Measurements from ENCODE around the gene INTU. TPM values are rescaled to one million over a fixed set of nuclear protein-coding genes. Genes with fewer than 3 reads are reported as not detected.
"Not testable (repeated sequence)": the region's sequence is repeated elsewhere in the genome, so short reads cannot be mapped to it uniquely, and the experiment has no call there.

Gene INTU
- total and polyA plus RNA-seq, 12 donors: 2.5 to 12.5 (median 5.0) TPM

GRCh38 chr4:127641524-127641923 lies 8.8 kb downstream of the INTU start:
- no peaks in the 10 kb centered on the region for H3K9me3 ChIP-seq (replicated peaks in 1 of 3)
- intact Hi-C loops (cut with DNase I): no loop called here
- TF ChIP-seq CTCF (IDR thresholded peaks at IDR 0.05): no peak
- TF ChIP-seq POLR2A (IDR thresholded peaks at IDR 0.05): no peak
- peak in 2 of 7 donors; percentile 8 to 12 for DNase-seq
- WGBS, 4 donors: 69 to 79% (median 72%) methylated on average over 4 of the region's 4 CpGs
- H3K4me3 ChIP-seq: no peak overlapping the region
- H3K27me3 ChIP-seq: no peaks in the 10 kb centered on the region
- peaks cover 0 to 6% of the 10 kb centered on the region in 2 donors for H3K4me1 ChIP-seq (replicated peaks in 1 of 2)
- H3K36me3 ChIP-seq (replicated peaks in 1 of 2): no peaks in the 10 kb centered on the region
- no peak overlapping the region for H3K27ac ChIP-seq

DNA sequence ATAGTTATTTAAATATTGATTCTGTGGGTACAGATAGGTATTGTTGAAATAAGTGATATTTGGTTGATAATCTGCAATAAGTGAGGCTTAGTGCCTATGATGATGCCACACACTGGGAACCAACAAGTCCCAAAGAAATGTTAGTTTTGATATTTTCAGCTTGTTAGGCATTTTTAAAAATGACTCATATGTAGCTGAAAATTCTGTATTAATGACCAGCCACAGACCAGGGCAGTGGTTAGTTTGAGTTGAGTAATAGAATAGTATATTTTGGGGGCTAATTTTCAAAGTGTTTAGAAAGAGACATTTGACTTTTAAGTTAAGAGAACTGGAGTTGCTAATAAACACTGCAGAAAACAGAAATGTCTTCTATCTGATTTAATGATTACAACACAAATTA lies 9.4 kb downstream of the INTU start:
- no peak overlapping the region for H3K4me3 ChIP-seq
- no peak for DNase-seq
- H3K36me3 ChIP-seq (replicated peaks in 1 of 2): no peaks in the 10 kb centered on the region
- H3K4me1 ChIP-seq (replicated peaks in 1 of 2): peaks cover 0 to 6% of the 10 kb centered on the region in 2 donors
- no peak overlapping the region for H3K27ac ChIP-seq
- no peaks in the 10 kb centered on the region for H3K27me3 ChIP-seq
- H3K9me3 ChIP-seq (replicated peaks in 1 of 3): no peaks in the 10 kb centered on the region
- intact Hi-C loops (cut with DNase I): no loop called here
- no peak for TF ChIP-seq POLR2A (IDR thresholded peaks at IDR 0.05)
- no peak for TF ChIP-seq CTCF (IDR thresholded peaks at IDR 0.05)

DNA sequence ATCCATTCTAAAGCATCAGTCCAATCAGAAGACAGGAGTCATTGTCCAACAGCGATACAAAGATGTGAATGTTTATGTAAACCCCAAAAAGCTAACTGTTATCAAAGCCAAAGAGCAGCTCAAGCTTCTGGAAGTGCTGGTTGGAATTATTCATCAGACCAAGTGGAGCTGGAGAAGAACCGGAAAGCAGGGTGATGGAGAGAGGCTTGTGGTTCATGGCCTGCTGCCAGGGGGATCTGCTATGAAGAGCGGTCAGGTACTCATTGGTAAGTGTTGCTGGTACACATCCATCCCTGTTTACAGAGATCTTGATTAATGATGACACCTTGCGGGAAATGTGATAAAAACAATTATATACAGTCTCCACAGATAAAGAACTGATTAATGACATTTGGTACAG lies 11.0 kb downstream of the INTU start:
- DNase-seq: no peak
- Histone ChIP-seq H3K4me1 (replicated peaks in 1 of 2) (peaks cover 0 to 6% of the 10 kb centered on the region in 2 donors), H3K9me3 (replicated peaks in 1 of 3) (no peaks in the 10 kb centered on the region), H3K4me3 (no peak overlapping the region), H3K36me3 (replicated peaks in 1 of 2) (no peaks in the 10 kb centered on the region), H3K27me3 (no peaks in the 10 kb centered on the region), H3K27ac (no peak overlapping the region)
- TF ChIP-seq POLR2A (IDR thresholded peaks at IDR 0.05) (no peak), CTCF (IDR thresholded peaks at IDR 0.05) (no peak)
- intact Hi-C loops (cut with DNase I): no loop called here
- 93 to 99% (median 95%) methylated on average over 4 of the region's 4 CpGs for WGBS, 4 donors

DNA sequence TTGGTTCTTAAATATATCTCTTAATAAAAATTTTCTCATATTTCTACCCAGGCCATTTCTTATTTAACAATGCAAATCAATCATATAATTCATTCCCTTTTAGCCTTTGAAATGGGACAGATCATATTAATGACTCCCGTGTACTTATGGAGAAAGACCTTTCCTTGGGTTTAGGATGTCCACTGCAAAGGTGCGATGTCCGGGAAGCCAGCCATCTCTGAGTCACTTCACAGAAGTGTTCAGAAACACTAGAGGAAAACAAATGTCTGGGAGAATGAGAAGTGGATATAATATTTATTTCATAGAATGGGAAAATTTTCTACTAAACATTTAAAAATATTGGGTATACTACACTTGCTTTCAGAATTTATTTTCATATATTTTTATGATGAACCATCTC lies 15.3 kb downstream of the INTU start:
- intact Hi-C loops (cut with DNase I): no loop called here
- H3K27me3 ChIP-seq: no peaks in the 10 kb centered on the region
- WGBS, 4 donors: 46 to 54% (median 50%) methylated on average over 3 of the region's 3 CpGs

DNA sequence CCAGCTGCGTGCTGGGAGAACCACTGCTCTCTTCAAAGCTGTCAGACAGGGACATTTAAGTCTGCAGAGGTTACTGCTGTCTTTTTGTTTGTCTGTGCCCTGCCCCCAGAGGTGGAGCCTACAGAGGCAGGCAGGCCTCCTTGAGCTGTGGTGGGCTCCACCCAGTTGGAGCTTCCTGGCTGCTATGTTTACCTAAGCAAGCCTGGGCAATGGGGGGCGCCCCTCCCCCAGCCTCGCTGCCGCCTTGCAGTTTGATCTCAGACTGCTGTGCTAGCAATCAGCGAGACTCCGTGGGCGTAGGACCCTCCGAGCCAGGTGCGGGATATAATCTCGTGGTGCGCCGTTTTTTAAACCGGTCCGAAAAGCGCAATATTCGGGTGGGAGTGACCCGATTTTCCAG lies 22.8 kb downstream of the INTU start:
- H3K36me3 ChIP-seq (replicated peaks in 1 of 2); H3K4me1 ChIP-seq (replicated peaks in 1 of 2); H3K9me3 ChIP-seq (replicated peaks in 1 of 3); intact Hi-C loops (cut with DNase I); DNase-seq; H3K4me3 ChIP-seq; H3K27ac ChIP-seq; H3K27me3 ChIP-seq: not testable (repeated sequence)
- 85 to 97% (median 87%) methylated on average over 1 to 13 of the region's 17 CpGs for WGBS, 4 donors

More for the DNA sequence above, 15.3 kb downstream of the INTU start:
- Histone ChIP-seq H3K9me3 (replicated peaks in 1 of 3) (no peaks in the 10 kb centered on the region), H3K4me1 (replicated peaks in 1 of 2) (no peaks in the 10 kb centered on the region), H3K36me3 (replicated peaks in 1 of 2) (no peaks in the 10 kb centered on the region), H3K27ac (no peak overlapping the region), H3K4me3 (no peak overlapping the region)
- TF ChIP-seq POLR2A (IDR thresholded peaks at IDR 0.05) (no peak), CTCF (IDR thresholded peaks at IDR 0.05) (no peak)
- peak in 4 of 7 donors; percentile 34 to 58 (median 48) for DNase-seq

Measured in adrenal gland (tissue), 12 donors.